Endodermal cell (in vitro differentiated cells): ENCODE results near the gene ERCC8. TPM values are rescaled to one million over a fixed set of nuclear protein-coding genes. Genes with fewer than 3 reads are reported as not detected.
A peak's percentile ranks its signal among the peaks of the same experiment; 100 is the strongest.

Source experiments
- DNase-seq: peaks from one replicate; pipeline ENCODE4 v3.0.0-alpha.2; 2017
- H3K27ac ChIP-seq: 2 replicates; pipeline ENCODE4 v1.5.1; 2013; ENCODE audit warnings: mild to moderate bottlenecking, low read depth, low read length, moderate library complexity
- H3K27me3 ChIP-seq: 2 replicates; pipeline ENCODE4 v1.6.1; 2013; ENCODE audit warnings: mild to moderate bottlenecking, low read length, moderate library complexity; ENCODE audit not compliant: insufficient read depth, control insufficient read depth, poor library complexity, severe bottlenecking
- H3K36me3 ChIP-seq: 2 replicates; pipeline ENCODE4 v1.7.0; 2013; ENCODE audit warnings: mild to moderate bottlenecking, low read length, moderate library complexity; ENCODE audit not compliant: control insufficient read depth, insufficient read depth
- H3K4me1 ChIP-seq: one replicate; pipeline ENCODE4 v1.7.0; 2013; ENCODE audit warnings: low read length; ENCODE audit not compliant: control insufficient read depth, insufficient read depth
- H3K4me3 ChIP-seq: 2 replicates; pipeline ENCODE4 v1.5.1; 2013; ENCODE audit warnings: mild to moderate bottlenecking, low read length, moderate library complexity
- H3K9ac ChIP-seq: 2 replicates; pipeline ENCODE4 v1.6.1; 2013; ENCODE audit warnings: mild to moderate bottlenecking, low read length, moderate library complexity; ENCODE audit not compliant: poor library complexity, severe bottlenecking; ENCODE audit errors: extremely low read depth
- H3K9me3 ChIP-seq: 2 replicates; pipeline ENCODE4 v1.6.1; 2013; ENCODE audit warnings: mild to moderate bottlenecking, low read length, moderate library complexity; ENCODE audit not compliant: control insufficient read depth
- H3K27ac Mint-ChIP-seq: 2 replicates; pipeline ENCODE4 v1.8.0; 2020; ENCODE audit warnings: mixed read lengths
- H3K27me3 Mint-ChIP-seq: 2 replicates; pipeline ENCODE4 v1.8.0; 2021; ENCODE audit warnings: mild to moderate bottlenecking, mixed read lengths; ENCODE audit not compliant: insufficient read depth
- H3K36me3 Mint-ChIP-seq: 2 replicates; pipeline ENCODE4 v1.8.0; 2020; ENCODE audit warnings: low read depth, mixed read lengths
- H3K4me1 Mint-ChIP-seq: 2 replicates; pipeline ENCODE4 v1.8.0; 2020; ENCODE audit warnings: mixed read lengths
- H3K4me3 Mint-ChIP-seq: 2 replicates; pipeline ENCODE4 v1.8.0; 2020; ENCODE audit warnings: mild to moderate bottlenecking, moderate library complexity, mixed read lengths
- H3K9me3 Mint-ChIP-seq: 2 replicates; pipeline ENCODE4 v1.8.0; 2020; ENCODE audit warnings: mild to moderate bottlenecking, mixed read lengths
- CTCF ChIP-seq: fragments of 200-600 bp; sonication (generic); conservative IDR thresholded peaks from 2 replicates; pipeline ENCODE4 v1.5.0; 2021; ENCODE audit warnings: antibody characterized with exemption, mild to moderate bottlenecking
- WGBS, 2 experiments: methylation state at CpG; one replicate each; pipeline versions ENCODE4 v1.1.5 to v1.1.7; 2013; ENCODE audit warnings: missing lambda C conversion rate in 2 of 2, mixed read lengths in 1 of 2; ENCODE audit not compliant: insufficient coverage in 1 of 2, insufficient read length in 1 of 2; 5-methylcytosine and 5-hydroxymethylcytosine counted together
- total RNA-seq, 2 donors: library from RNA; stranded (reverse); fragmentation: NEBNext Ultra II Directional in 1 of 2; extraction: Animal tissue kit (Norgen Biotek cat#: 25700) in 1 of 2; gene quantifications; 2 replicates in 1 of 2; 3 replicates in 1 of 2; pipeline ENCODE4 v1.2.1, GENCODE V29; 2021

ERCC8 gene
- total RNA-seq, 2 donors from 2014 or later: 14.7 to 19.2 TPM

GRCh38 chr5:60980511-60980910 lies 35.6 kb upstream of the ERCC8 start:
- Histone ChIP-seq H3K9me3 (peaks cover 11% of the 10 kb centered on the region), H3K4me1 (peaks cover 11% of the 10 kb centered on the region), H3K36me3 (no peaks in the 10 kb centered on the region), H3K27ac (no peak overlapping the region), H3K9ac (no peak overlapping the region), H3K4me3 (no peak overlapping the region), H3K27me3 (no peaks in the 10 kb centered on the region)
- peaks cover 10% of the 10 kb centered on the region for H3K9me3 Mint-ChIP-seq
- peaks cover 2% of the 10 kb centered on the region for H3K36me3 Mint-ChIP-seq
- no peak for DNase-seq
- no peak overlapping the region for H3K27ac Mint-ChIP-seq
- no peak overlapping the region for H3K4me3 Mint-ChIP-seq
- H3K27me3 Mint-ChIP-seq: no peaks in the 10 kb centered on the region
- no peak for TF ChIP-seq CTCF
- H3K4me1 Mint-ChIP-seq: peaks cover 30% of the 10 kb centered on the region
- 98 to 100% methylated on average over 1 to 2 of the region's 2 CpGs for WGBS, 2 experiments

- H3K4me3 ChIP-seq: peak overlapping the region; percentile 59
- TF ChIP-seq CTCF: no peak
- Mint-ChIP-seq H3K9me3 (peaks cover 10% of the 10 kb centered on the region), H3K27ac (peak overlapping the region; percentile 91), H3K4me1 (peaks cover 34% of the 10 kb centered on the region), H3K36me3 (peaks cover 2% of the 10 kb centered on the region), H3K27me3 (no peaks in the 10 kb centered on the region), H3K4me3 (peak overlapping the region; percentile 28)
- no peaks in the 10 kb centered on the region for H3K36me3 ChIP-seq
- no peaks in the 10 kb centered on the region for H3K27me3 ChIP-seq
- 31 to 50% methylated on average over 1 of the region's 1 CpG for WGBS, 2 experiments
- H3K9ac ChIP-seq: peak overlapping the region; percentile 64
- DNase-seq: peak; percentile 65
- H3K27ac ChIP-seq: peak overlapping the region; percentile 6
- H3K9me3 ChIP-seq: peaks cover 11% of the 10 kb centered on the region
- peaks cover 11% of the 10 kb centered on the region for H3K4me1 ChIP-seq
Measured at GRCh38 chr5:60978968-60979367, 34.1 kb upstream of the ERCC8 start.

GRCh38 chr5:60977956-60978737 lies 33.3 kb upstream of the ERCC8 start:
- TF ChIP-seq CTCF: no peak
- Mint-ChIP-seq H3K9me3 (peaks cover 10% of the 10 kb centered on the region), H3K27me3 (no peaks in the 10 kb centered on the region), H3K27ac (peak overlapping the region; percentile 91), H3K36me3 (peaks cover 2% of the 10 kb centered on the region), H3K4me1 (peaks cover 34% of the 10 kb centered on the region), H3K4me3 (peak overlapping the region; percentile 28)
- Histone ChIP-seq H3K27ac (peak overlapping the region; percentile 6), H3K4me3 (peak overlapping the region; percentile 59), H3K9ac (peak overlapping the region; percentile 64), H3K36me3 (no peaks in the 10 kb centered on the region), H3K27me3 (no peaks in the 10 kb centered on the region), H3K9me3 (peaks cover 11% of the 10 kb centered on the region), H3K4me1 (peaks cover 11% of the 10 kb centered on the region)
- 81 to 87% methylated on average over 7 to 8 of the region's 9 CpGs for WGBS, 2 experiments
- DNase-seq: peak; percentile 44
